ENCODE results near the gene CTIF.

CTIF gene

DNA sequence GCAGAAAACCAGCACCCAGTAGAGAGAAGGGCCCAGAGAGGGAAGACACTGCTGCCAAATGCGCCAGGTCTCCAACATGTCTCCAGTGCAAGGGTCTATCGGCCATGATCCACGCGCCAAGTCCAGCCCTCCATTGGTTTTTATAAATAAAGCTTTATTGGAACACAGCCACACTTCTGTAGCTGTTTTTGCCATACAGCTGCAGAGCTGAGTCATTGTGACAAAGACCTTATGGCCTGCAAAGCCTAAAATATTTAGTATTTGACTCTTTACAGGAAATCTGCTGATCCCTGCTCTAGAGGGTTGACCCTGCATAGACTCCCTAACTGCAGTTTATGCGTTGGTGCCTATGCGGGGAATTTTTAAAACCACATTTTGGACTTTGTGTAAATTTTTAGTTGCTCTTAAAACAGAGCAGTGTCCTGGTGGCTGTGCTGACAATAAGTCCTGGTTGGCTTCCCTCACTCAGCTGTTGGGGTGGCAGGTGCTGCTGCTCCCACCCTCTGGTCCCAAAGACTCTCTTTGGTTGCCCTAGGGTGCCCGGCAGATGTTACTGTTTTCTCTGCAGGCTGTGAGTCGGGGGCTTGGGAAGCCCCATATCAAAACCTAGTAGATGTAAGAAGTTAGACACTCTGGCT, 154.9 kb downstream of the CTIF start:
- Histone ChIP-seq H3K4me3 (ENCODE audit: control insufficient read depth in 1 of 7, extremely low read depth in 1 of 7, insufficient read depth in 4 of 7, low read depth in 2 of 7, low read length in 6 of 7) (no peak overlapping the region), H3K4me1 (ENCODE audit: control extremely low read depth in 1 of 4, control insufficient read depth in 4 of 4, insufficient read depth in 4 of 4, low read length in 3 of 4) (peaks cover 0 to 45% (median 14%) of the 10 kb centered on the region in 4 experiments), H3K27me3 (replicated peaks in 2 of 5; ENCODE audit: control insufficient read depth in 4 of 5, insufficient read depth in 5 of 5, low read length in 4 of 5) (no peaks in the 10 kb centered on the region), H3K9me3 (ENCODE audit: control extremely low read depth in 1 of 5, control insufficient read depth in 4 of 5, insufficient read depth in 2 of 5, low read depth in 1 of 5, low read length in 4 of 5) (no peaks in the 10 kb centered on the region), H3K36me3 (ENCODE audit: control insufficient read depth in 4 of 4, insufficient read depth in 4 of 4, low read length in 3 of 4) (peaks cover 0 to 2% (median 0%) of the 10 kb centered on the region in 4 experiments), H3K27ac (ENCODE audit: insufficient read depth in 1 of 2, low read depth in 1 of 2, low read length in 2 of 2, poor library complexity in 1 of 2, severe bottlenecking in 2 of 2) (no peak overlapping the region)
- 98% methylated on average over 5 of the region's 8 CpGs for WGBS (ENCODE audit: insufficient coverage)
- POLR2A ChIA-PET: no interaction called here
- CTCF ChIA-PET: interaction anchor here (1.6 kb wide), 1 partner anchor 11 kb away, joined by 4 read pairs; no protein-coding TSS in a partner anchor
- DNase-seq: peak in 2 of 3 donors; percentile 31 to 44

DNA sequence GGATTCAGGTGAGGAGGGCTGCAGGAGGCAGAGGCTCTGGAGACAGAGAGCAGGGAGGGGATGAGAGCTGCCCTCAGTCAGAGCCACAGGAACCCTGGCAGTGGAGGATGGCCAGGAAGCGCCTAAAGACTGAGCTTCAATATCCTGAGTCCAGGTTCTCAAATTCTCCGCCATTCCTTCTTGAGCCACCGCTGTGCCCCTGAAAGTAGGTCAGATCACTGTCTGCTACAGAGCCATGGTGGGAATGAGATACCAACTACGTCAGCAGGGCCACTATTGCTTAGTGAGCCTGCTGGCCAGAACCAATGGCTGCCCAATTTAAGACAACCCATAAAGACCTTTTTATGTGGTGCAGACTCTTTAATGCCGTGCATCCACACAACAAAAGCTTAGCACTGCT, 155.5 kb downstream of the CTIF start:
- ChIA-PET POLR2A (no interaction called here), CTCF (interaction anchor here (1.6 kb wide), 1 partner anchor 11 kb away, joined by 4 read pairs; no protein-coding TSS in a partner anchor)
- H3K4me3 ChIP-seq (ENCODE audit: control insufficient read depth in 1 of 7, extremely low read depth in 1 of 7, insufficient read depth in 4 of 7, low read depth in 2 of 7, low read length in 6 of 7): no peak overlapping the region
- peaks cover 0 to 43% (median 14%) of the 10 kb centered on the region in 4 experiments for H3K4me1 ChIP-seq (ENCODE audit: control extremely low read depth in 1 of 4, control insufficient read depth in 4 of 4, insufficient read depth in 4 of 4, low read length in 3 of 4)
- H3K27me3 ChIP-seq (replicated peaks in 2 of 5; ENCODE audit: control insufficient read depth in 4 of 5, insufficient read depth in 5 of 5, low read length in 4 of 5): no peaks in the 10 kb centered on the region
- WGBS (ENCODE audit: insufficient coverage): 98% methylated on average over 4 of the region's 5 CpGs
- H3K9me3 ChIP-seq (ENCODE audit: control extremely low read depth in 1 of 5, control insufficient read depth in 4 of 5, insufficient read depth in 2 of 5, low read depth in 1 of 5, low read length in 4 of 5): no peaks in the 10 kb centered on the region
- H3K36me3 ChIP-seq (ENCODE audit: control insufficient read depth in 4 of 4, insufficient read depth in 4 of 4, low read length in 3 of 4): peaks cover 0 to under 1% (median 0%) of the 10 kb centered on the region in 4 experiments
- no peak for DNase-seq
- no peak overlapping the region for H3K27ac ChIP-seq (ENCODE audit: insufficient read depth in 1 of 2, low read depth in 1 of 2, low read length in 2 of 2, poor library complexity in 1 of 2, severe bottlenecking in 2 of 2)

GRCh38 chr18:48695671-48696070, 156.8 kb downstream of the CTIF start:
- Histone ChIP-seq H3K27me3 (replicated peaks in 2 of 5; ENCODE audit: control insufficient read depth in 4 of 5, insufficient read depth in 5 of 5, low read length in 4 of 5) (no peaks in the 10 kb centered on the region), H3K27ac (ENCODE audit: insufficient read depth in 1 of 2, low read depth in 1 of 2, low read length in 2 of 2, poor library complexity in 1 of 2, severe bottlenecking in 2 of 2) (no peak overlapping the region), H3K9me3 (ENCODE audit: control extremely low read depth in 1 of 5, control insufficient read depth in 4 of 5, insufficient read depth in 2 of 5, low read depth in 1 of 5, low read length in 4 of 5) (no peaks in the 10 kb centered on the region), H3K4me3 (ENCODE audit: control insufficient read depth in 1 of 7, extremely low read depth in 1 of 7, insufficient read depth in 4 of 7, low read depth in 2 of 7, low read length in 6 of 7) (no peak overlapping the region), H3K4me1 (ENCODE audit: control extremely low read depth in 1 of 4, control insufficient read depth in 4 of 4, insufficient read depth in 4 of 4, low read length in 3 of 4) (peaks cover 0 to 47% (median 14%) of the 10 kb centered on the region in 4 experiments), H3K36me3 (ENCODE audit: control insufficient read depth in 4 of 4, insufficient read depth in 4 of 4, low read length in 3 of 4) (peaks cover 0 to 2% (median 0%) of the 10 kb centered on the region in 4 experiments)
- no peak for DNase-seq
- WGBS (ENCODE audit: insufficient coverage): 54% methylated on average over 7 of the region's 9 CpGs
- POLR2A ChIA-PET: no interaction called here
- CTCF ChIA-PET: interaction anchor here (3.9 kb wide), 1 partner anchor 16 kb away, joined by 13 read pairs; no protein-coding TSS in a partner anchor

- over 99% methylated on average over 8 of the region's 8 CpGs for WGBS (ENCODE audit: insufficient coverage)
- ChIA-PET CTCF (interaction anchor here (3.9 kb wide), 1 partner anchor 15 kb away, joined by 13 read pairs; no protein-coding TSS in a partner anchor), POLR2A (no interaction called here)
- no peak for DNase-seq
- Histone ChIP-seq H3K27ac (ENCODE audit: insufficient read depth in 1 of 2, low read depth in 1 of 2, low read length in 2 of 2, poor library complexity in 1 of 2, severe bottlenecking in 2 of 2) (no peak overlapping the region), H3K4me1 (ENCODE audit: control extremely low read depth in 1 of 4, control insufficient read depth in 4 of 4, insufficient read depth in 4 of 4, low read length in 3 of 4) (peaks cover 0 to 47% (median 14%) of the 10 kb centered on the region in 4 experiments), H3K36me3 (ENCODE audit: control insufficient read depth in 4 of 4, insufficient read depth in 4 of 4, low read length in 3 of 4) (peaks cover 0 to 2% (median 0%) of the 10 kb centered on the region in 4 experiments), H3K4me3 (ENCODE audit: control insufficient read depth in 1 of 7, extremely low read depth in 1 of 7, insufficient read depth in 4 of 7, low read depth in 2 of 7, low read length in 6 of 7) (no peak overlapping the region), H3K27me3 (replicated peaks in 2 of 5; ENCODE audit: control insufficient read depth in 4 of 5, insufficient read depth in 5 of 5, low read length in 4 of 5) (no peaks in the 10 kb centered on the region), H3K9me3 (ENCODE audit: control extremely low read depth in 1 of 5, control insufficient read depth in 4 of 5, insufficient read depth in 2 of 5, low read depth in 1 of 5, low read length in 4 of 5) (no peaks in the 10 kb centered on the region)
Observed at GRCh38 chr18:48696218-48696617, 157.4 kb downstream of the CTIF start.

DNA sequence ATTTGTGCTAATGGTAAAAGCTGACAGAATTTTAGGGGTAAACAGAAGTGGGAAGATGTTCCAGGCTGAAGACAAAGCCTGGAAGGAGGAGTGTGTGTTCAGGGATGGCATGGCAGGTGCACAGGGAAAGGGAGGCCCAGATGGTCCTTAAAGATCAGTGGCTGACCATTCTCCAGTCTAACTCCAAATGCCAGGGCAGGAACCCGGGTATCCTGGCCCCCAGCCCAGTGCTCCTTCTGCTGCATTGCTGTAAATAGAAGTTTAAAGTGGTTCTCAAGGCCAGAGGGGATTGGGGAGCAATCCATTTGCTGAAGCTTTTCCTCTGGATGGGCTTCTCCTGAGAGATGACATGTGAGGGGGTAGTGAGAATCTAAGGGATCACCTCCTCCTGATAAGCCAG, 158.6 kb downstream of the CTIF start:
- no peaks in the 10 kb centered on the region for H3K9me3 ChIP-seq (ENCODE audit: control extremely low read depth in 1 of 5, control insufficient read depth in 4 of 5, insufficient read depth in 2 of 5, low read depth in 1 of 5, low read length in 4 of 5)
- no peaks in the 10 kb centered on the region for H3K27me3 ChIP-seq (replicated peaks in 2 of 5; ENCODE audit: control insufficient read depth in 4 of 5, insufficient read depth in 5 of 5, low read length in 4 of 5)
- WGBS (ENCODE audit: insufficient coverage): no CpG with 5 or more reads among the region's 1 CpG
- POLR2A ChIA-PET: no interaction called here
- H3K36me3 ChIP-seq (ENCODE audit: control insufficient read depth in 4 of 4, insufficient read depth in 4 of 4, low read length in 3 of 4): peaks cover 0 to 2% (median 0%) of the 10 kb centered on the region in 4 experiments
- H3K27ac ChIP-seq (ENCODE audit: insufficient read depth in 1 of 2, low read depth in 1 of 2, low read length in 2 of 2, poor library complexity in 1 of 2, severe bottlenecking in 2 of 2): no peak overlapping the region
- H3K4me3 ChIP-seq (ENCODE audit: control insufficient read depth in 1 of 7, extremely low read depth in 1 of 7, insufficient read depth in 4 of 7, low read depth in 2 of 7, low read length in 6 of 7): no peak overlapping the region
- CTCF ChIA-PET: interaction anchor here (1.0 to 3.9 kb wide), 2 partner anchors 14 to 16 kb away, joined by 3 to 13 read pairs; no protein-coding TSS in a partner anchor
- peaks cover 0 to 47% (median 14%) of the 10 kb centered on the region in 4 experiments for H3K4me1 ChIP-seq (ENCODE audit: control extremely low read depth in 1 of 4, control insufficient read depth in 4 of 4, insufficient read depth in 4 of 4, low read length in 3 of 4)
- no peak for DNase-seq

DNA sequence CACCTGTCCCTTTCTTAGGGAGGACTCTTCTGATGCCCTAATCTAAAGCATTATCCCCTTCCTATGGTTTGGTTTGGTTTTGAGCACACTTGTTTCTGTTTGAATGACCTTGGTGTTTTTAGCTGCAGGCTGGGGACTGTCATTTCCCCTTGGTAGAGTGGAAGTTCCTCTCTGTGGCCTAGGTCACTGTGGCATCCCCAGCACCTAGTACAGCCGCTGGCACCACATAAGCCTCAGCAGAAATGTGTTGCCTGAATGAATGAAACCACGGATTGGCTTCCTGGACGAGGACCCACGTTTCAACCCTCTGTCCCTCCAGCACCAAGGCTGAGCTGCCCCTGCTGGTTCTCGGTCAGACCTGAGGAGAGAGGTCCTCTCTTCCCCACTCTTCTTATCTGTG, 159.9 kb downstream of the CTIF start:
- Histone ChIP-seq H3K4me1 (ENCODE audit: control extremely low read depth in 1 of 4, control insufficient read depth in 4 of 4, insufficient read depth in 4 of 4, low read length in 3 of 4) (peaks cover 0 to 46% (median 13%) of the 10 kb centered on the region in 4 experiments), H3K27me3 (replicated peaks in 2 of 5; ENCODE audit: control insufficient read depth in 4 of 5, insufficient read depth in 5 of 5, low read length in 4 of 5) (no peaks in the 10 kb centered on the region), H3K4me3 (ENCODE audit: control insufficient read depth in 1 of 7, extremely low read depth in 1 of 7, insufficient read depth in 4 of 7, low read depth in 2 of 7, low read length in 6 of 7) (no peak overlapping the region), H3K9me3 (ENCODE audit: control extremely low read depth in 1 of 5, control insufficient read depth in 4 of 5, insufficient read depth in 2 of 5, low read depth in 1 of 5, low read length in 4 of 5) (no peaks in the 10 kb centered on the region), H3K36me3 (ENCODE audit: control insufficient read depth in 4 of 4, insufficient read depth in 4 of 4, low read length in 3 of 4) (peaks cover 0 to 2% (median 0%) of the 10 kb centered on the region in 4 experiments), H3K27ac (ENCODE audit: insufficient read depth in 1 of 2, low read depth in 1 of 2, low read length in 2 of 2, poor library complexity in 1 of 2, severe bottlenecking in 2 of 2) (no peak overlapping the region)
- ChIA-PET POLR2A (no interaction called here), CTCF (interaction anchor here (1.1 to 3.9 kb wide), 2 partner anchors 13 to 16 kb away, joined by 3 to 13 read pairs; no protein-coding TSS in a partner anchor)
- WGBS (ENCODE audit: insufficient coverage): 35% methylated on average over 5 of the region's 5 CpGs
- DNase-seq: peak in 2 of 3 donors; percentile 67 to 69

DNA sequence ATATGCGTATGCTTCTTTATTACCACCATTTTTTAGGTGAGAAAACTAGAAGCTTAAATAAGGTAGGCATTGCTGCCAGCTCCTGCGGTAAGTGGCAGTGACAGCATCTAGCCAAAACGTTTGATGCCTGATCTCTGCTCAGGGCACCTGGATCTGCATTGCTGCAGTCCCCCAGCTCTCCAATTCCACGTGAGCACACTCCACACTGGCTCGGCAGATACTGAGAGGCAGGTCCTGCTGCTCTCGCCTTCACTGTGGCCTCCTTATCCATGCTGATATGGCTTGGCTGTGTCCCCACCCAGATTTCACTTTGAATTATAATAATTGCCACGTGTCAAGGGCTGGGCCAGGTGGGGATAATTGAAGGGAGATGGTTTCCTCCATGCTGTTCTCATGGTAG, 160.9 kb downstream of the CTIF start:
- Histone ChIP-seq H3K4me1 (ENCODE audit: control extremely low read depth in 1 of 4, control insufficient read depth in 4 of 4, insufficient read depth in 4 of 4, low read length in 3 of 4) (peaks cover 0 to 36% (median 8%) of the 10 kb centered on the region in 4 experiments), H3K9me3 (ENCODE audit: control extremely low read depth in 1 of 5, control insufficient read depth in 4 of 5, insufficient read depth in 2 of 5, low read depth in 1 of 5, low read length in 4 of 5) (no peaks in the 10 kb centered on the region), H3K27ac (ENCODE audit: insufficient read depth in 1 of 2, low read depth in 1 of 2, low read length in 2 of 2, poor library complexity in 1 of 2, severe bottlenecking in 2 of 2) (no peak overlapping the region), H3K36me3 (ENCODE audit: control insufficient read depth in 4 of 4, insufficient read depth in 4 of 4, low read length in 3 of 4) (peaks cover 0 to 2% (median 0%) of the 10 kb centered on the region in 4 experiments), H3K4me3 (ENCODE audit: control insufficient read depth in 1 of 7, extremely low read depth in 1 of 7, insufficient read depth in 4 of 7, low read depth in 2 of 7, low read length in 6 of 7) (no peak overlapping the region), H3K27me3 (replicated peaks in 2 of 5; ENCODE audit: control insufficient read depth in 4 of 5, insufficient read depth in 5 of 5, low read length in 4 of 5) (no peaks in the 10 kb centered on the region)
- CTCF ChIA-PET: interaction anchor here (1.1 kb wide), 1 partner anchor 15 kb away, joined by 3 read pairs; no protein-coding TSS in a partner anchor
- DNase-seq: no peak
- WGBS (ENCODE audit: insufficient coverage): 100% methylated on average over 4 of the region's 7 CpGs
- POLR2A ChIA-PET: interaction anchor here (0.8 kb wide), 1 partner anchor 252 kb away, joined by 6 read pairs; no protein-coding TSS in a partner anchor
